Islet precursor cell (in vitro differentiated cells): ENCODE data around the gene CDH23.
A peak's percentile ranks its signal among the peaks of the same experiment; 100 is the strongest.

Experiments
- DNase-seq: peaks from one replicate; pipeline ENCODE4 v3.0.0-alpha.2; 2018

The CDH23 gene

GRCh38 chr10:71520042-71520441 is 123.3 kb downstream of the CDH23 start:
- no peak for DNase-seq

GRCh38 chr10:71521504-71522441 is 125.1 kb downstream of the CDH23 start:
- no peak for DNase-seq

DNA sequence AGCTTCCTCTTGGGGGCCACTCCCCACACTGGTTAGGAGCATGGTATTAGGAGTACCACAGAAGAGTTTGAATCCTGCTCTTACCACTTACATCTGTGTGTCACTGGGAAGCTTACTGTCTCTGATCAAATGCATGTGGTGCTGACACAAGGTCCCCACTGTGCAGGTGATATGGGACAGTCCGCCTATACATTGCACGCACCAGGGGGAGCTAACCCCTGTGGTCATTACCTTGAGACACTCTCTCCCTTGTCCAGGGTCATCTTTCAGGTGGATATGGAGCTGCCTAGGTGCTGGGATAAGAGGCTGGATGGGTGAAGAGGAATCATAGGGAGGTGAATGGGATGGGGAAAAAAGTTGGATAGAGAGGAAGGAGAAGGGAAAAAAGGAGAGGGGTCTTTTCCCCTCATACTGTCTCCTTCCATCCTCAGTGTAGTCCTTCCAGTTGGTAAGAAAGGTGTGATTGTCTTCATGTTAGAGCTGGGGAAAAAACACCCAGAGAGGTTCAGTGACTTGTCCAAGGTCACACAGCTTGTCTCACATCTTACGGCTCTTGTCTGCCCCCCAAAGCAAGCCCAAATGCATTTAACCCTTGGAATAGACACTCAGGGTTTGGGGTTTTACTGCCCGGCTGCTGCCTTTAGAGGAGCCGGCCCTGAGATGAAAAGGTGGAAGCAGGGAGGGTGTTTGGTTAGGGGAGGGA is 125.9 kb downstream of the CDH23 start:
- peak; percentile 78 for DNase-seq

DNA sequence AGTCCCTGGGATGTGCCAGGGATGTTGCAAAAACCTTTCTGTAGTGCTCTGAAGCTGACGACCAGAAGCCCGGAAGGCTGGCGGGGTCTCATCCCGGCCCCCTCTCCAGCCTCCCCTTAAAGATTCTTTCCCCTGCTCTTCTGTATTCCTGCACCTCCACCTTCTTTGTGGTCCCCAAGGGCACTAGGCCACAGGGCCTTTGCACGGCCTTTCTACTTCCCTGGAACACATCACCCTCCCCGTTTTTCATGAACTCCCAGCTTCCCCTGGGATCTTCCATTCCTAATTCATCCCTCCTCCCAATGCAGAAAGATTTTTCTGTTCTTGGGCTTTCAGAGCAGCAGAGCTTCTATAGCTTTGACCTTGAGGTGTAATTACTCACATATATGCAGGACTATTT is 127.0 kb downstream of the CDH23 start:
- no peak for DNase-seq

GRCh38 chr10:71525092-71525491 is 128.4 kb downstream of the CDH23 start:
- no peak for DNase-seq

GRCh38 chr10:71525721-71526120 is 129.0 kb downstream of the CDH23 start:
- DNase-seq, result no peak

- DNase-seq, result no peak
These were observed 129.9 kb downstream of the CDH23 start for GRCh38 chr10:71526653-71527052.

DNA sequence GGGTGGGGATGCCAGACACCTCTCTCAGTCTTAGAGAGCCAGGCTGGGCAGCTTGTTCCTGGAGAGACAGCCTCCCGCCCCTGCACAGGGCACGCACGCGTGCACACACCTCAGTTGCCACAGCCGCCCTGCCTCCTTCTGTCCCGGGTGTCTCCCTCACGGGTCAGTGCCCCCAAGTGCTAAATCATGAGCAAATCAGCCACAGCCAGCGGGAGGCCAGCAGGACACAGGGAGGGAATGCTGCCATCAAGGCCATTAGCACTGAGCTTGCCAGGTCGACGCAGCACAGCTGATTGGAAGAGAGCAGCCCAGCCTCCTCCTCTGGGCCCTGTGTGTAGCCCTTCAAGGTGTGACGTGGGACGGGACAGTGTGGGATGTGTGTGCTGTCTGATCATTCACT is 130.4 kb downstream of the CDH23 start:
- no peak for DNase-seq

DNA sequence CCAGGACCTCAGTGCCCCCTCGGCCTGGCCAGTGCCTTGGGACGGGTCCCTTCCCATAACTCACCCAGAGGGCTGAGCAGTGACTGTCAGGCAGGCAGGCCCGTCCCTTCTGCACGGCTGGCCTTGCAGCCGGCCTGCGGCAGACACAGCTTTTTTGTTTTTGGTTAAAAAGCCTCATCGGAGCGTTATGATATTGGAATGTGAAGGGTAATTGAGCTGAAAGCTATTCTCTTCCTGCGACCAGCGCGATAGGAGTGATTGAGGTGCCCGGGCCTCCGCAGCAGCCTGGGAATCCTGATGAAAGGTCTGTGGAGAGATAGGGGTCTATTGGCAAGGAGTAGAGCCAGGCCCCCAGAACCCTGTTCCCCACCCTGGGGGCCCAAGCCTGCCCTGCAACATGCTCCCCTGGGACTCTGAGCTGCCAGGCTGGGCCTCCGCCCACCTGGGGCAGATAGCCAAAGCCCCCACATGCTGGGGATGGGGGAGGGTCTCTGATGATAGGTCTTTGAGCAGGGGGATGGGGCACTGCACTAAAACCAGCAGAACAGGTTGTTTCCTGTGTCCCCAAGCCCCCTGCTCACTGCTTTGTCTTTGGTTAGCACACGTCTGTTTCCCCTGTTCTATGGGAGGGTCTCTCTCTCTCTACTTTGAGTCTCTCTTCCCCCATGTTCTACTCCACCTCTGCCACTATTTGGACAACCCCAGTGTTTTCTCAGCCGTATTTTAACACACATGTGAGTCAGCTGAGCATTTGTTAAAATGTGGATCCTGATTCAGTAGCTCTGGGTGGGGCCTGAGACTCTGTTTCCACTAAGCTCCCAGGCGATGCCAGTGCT is 131.9 kb downstream of the CDH23 start:
- DNase-seq, result no peak

DNA sequence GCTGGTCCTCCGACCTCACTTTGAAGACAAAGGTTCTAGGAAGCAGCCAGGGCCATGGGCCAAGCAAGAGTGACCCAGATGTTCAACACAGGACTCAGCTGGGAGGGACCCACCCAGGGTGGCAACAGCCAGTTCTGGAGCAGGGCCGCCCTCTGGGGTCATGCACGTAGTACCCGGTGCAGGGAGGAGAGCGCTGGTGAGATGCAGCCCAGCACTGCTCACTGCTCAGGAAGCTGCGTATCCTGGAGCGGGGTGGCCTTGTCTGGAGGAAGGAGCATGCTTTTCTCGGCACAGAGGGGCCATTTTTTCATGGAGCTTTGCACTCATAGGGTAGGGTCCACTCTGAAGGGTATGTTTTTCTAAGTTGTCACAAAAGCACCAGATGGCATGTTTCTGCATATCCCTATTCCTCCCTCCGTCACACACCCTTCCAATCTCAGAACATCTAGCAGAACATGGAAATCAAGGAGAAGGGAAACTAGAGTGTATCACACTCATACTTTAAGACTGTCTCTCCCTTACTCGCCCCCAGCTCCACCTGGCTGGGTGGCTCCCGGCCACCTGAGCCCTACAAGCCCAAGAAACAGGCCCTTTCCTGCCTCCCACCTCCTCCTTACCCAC is 132.6 kb downstream of the CDH23 start:
- no peak for DNase-seq

GRCh38 chr10:71530781-71531180 is 134.1 kb downstream of the CDH23 start:
- DNase-seq, result no peak

GRCh38 chr10:71531485-71532446 is 135.0 kb downstream of the CDH23 start:
- DNase-seq, result no peak

GRCh38 chr10:71532878-71533277 is 136.2 kb downstream of the CDH23 start:
- no peak for DNase-seq

GRCh38 chr10:71533936-71534335 is 137.2 kb downstream of the CDH23 start:
- no peak for DNase-seq

DNA sequence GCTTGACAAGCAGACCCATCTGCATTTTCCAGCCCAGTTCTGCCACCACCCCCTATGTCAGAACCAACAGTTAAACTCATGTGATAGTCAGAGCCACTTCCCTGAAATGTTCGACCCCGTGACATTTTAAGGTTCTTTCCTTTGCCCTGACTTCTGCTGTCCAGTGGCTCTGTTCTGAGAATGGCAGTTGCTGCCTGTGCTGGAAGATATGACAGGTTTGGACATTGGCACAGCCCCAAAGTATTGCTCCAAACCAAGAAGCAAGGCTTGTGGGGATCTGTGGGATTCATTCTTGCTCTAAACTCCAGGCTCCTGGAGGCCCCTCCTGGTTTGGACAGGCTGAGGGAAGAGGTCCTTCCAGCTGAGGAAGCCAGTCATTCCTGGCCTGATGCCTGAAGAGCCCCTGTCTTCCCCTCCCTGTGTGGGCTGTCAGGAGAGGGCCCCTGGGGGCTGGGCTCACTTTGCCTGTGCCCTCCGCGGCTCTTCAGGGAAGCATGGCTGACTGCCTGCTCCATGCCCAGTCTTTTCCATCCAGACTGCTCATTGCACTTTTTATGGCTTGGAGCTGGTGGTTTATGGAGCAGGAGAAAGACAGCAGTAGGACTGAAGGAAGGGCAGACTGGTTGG is 138.0 kb downstream of the CDH23 start:
- DNase-seq, result no peak

DNA sequence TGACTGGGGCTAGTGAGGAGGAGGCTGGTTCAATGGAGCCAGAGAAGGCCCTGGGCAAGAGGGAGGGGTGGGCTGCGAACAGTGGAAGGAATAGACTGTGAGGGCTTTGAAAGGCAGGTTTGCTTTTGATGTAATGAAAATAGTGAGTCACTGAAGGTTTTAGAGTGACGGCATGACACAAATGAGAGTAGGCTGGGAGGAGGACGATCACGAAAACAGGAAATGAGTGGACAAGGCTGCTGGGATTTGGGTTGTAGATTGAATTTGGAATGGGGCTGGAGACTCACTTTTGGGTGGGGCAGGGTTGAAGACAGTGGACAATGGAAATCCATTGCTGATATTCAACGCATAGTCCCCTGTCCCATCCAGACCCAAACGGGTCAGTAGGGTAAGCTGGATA is 139.6 kb downstream of the CDH23 start:
- no peak for DNase-seq

DNA sequence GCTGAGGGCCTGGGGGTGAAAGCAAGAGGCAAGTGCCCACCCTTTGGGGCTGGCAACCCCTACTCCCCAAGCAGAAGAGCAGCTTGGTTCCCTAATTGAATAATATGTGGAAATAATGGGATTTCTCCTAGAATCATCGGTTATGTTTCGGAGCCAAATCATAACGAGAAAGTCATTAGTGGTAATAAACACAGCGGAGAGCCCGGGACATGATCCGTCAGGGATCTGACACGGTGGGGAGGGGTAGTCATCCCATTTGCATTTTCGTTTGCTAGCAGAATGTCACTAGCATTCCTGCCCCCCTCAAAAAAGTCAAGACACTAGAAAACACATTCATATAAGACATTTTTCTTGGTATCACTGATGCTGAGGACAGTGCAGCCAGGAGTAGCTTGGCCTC is 140.4 kb downstream of the CDH23 start:
- DNase-seq, result no peak

DNA sequence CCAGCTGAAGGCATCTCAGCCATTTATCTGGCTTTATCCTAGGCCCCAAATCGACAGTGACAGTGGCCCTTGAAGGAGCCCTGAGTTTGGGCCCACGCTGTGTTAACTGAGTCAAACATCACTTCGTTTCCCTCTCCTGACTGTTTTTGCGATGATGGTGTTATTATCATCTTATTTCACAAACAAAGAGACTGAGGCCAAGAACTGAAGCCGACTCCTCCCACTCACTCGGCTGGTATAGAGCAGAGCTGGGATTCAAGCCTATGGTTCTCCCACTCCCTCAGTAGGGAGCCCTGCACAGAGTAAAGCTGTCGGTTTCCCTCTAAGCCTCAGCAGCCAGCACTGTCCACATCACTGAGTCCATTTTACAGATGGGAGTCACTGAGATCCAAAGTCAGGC is 141.0 kb downstream of the CDH23 start:
- no peak for DNase-seq

DNA sequence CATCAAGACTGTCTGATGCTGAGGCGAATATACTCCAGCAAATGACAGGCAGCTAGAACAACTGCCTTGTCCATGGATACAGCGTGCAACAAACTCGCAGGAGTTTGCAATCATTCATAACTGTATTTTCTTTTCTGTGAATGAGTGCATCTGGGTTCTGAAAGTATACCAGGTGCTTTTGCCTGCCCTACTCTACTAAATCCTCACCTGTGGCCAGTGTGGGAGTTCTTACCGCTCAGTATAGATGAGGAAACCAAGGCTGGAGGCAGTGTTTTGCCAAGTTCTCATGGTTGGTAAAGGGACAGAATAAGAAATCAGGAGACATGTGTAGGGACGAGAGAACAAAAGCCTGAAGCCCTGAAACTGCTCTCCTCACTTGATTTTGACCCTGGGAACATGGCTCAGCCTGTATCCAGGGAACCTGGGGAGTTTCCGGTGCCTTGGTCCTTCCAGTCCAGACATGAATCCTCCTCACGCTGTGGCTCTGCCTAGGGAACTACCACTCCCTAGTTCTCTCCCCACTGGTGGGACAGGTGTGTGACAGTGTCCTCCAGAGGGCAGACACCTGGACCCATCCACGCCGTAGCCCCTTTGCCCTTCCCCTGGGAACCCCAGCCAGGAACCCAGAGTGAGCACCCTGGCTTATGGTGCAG is 142.0 kb downstream of the CDH23 start:
- DNase-seq, result no peak

DNA sequence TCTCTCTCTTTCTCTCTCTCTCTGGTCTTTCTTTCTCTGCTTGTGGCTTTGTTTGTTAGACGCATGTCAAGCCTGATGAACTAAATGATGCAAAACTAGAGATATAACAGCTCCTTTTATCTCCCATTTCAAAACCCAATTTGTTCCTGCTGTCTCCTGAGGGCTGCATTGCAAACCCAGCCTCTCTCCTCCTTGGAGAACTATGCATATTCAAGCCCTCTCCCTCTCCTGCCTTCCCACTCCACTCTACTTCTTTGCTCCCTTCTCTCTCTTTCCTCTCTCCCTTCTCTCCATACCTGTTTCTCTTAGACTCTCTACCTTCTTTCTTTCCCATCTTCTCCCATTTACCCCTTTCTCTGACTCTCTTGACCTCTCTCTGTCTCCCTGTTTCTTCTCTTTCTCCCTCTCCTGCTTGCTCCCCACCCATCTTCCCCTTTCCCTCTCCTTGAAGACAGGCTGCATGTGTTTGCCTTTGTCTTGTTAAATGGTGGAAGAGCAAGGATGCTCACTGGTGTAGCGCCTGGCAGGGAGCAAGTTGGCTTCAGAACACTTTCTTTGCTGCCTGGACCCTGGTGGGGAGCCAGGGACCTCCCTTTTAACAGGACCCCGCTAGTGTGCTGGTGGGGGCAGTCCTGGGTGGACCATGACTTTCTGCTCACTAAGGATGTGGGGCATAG is 142.9 kb downstream of the CDH23 start:
- DNase-seq, result no peak
